GM12892 (cell line): Measurements from ENCODE around the gene KRTAP10-9. TPM values are rescaled to one million over a fixed set of nuclear protein-coding genes. Genes with fewer than 3 reads are reported as not detected.
"Not testable (repeated sequence)": the region's sequence is repeated elsewhere in the genome, so short reads cannot be mapped to it uniquely, and the experiment has no call there.

ENCODE experiments used
- DNase-seq: peaks from one replicate; pipeline ENCODE4 v3.0.0; 2011; ENCODE audit not compliant: insufficient read length
- FAIRE-seq: peaks from 2 replicates; lab custom pipeline; 2011; peaks lifted over from hg19 to GRCh38; lab: Jason Lieb, UNC
- POLR2A ChIP-seq: IDR thresholded peaks from 2 replicates; pipeline ENCODE4 v1.6.1; 2011; ENCODE audit warnings: low read depth, low read length, control low read depth
- POLR2AphosphoS5 ChIP-seq: IDR thresholded peaks from 2 replicates; pipeline ENCODE4 v1.6.1; 2011; ENCODE audit warnings: low read depth, low read length, control low read depth
- TAF1 ChIP-seq: IDR thresholded peaks from 2 replicates; pipeline ENCODE4 v1.6.1; 2011; ENCODE audit warnings: low read depth, mild to moderate bottlenecking, control low read depth, low read length, borderline replicate concordance
- polyA plus RNA-seq: library from polyadenylated mRNA; unstranded; fragments of >200 nt; gene quantifications from one replicate; pipeline ENCODE4 v1.2.1, GENCODE V29; 2012; ENCODE audit warnings: missing spikeins, inconsistent platforms; ENCODE audit not compliant: missing spikeins

KRTAP10-9 gene
- not detected for polyA plus RNA-seq

- no peak for FAIRE-seq
- TF ChIP-seq POLR2A = no peak
- TF ChIP-seq TAF1 = no peak
- no peak for TF ChIP-seq POLR2AphosphoS5
- no peak for DNase-seq
Observed at GRCh38 chr21:44626673-44627143, at the start of gene KRTAP10-9. Gene KRTAP10-9 (plus strand): TSS chr21:44627093. CDS start chr21:44627172, 79 bp downstream.

GRCh38 chr21:44578371-44579055 lies 48.4 kb upstream of the KRTAP10-9 start:
- FAIRE-seq (no peak), DNase-seq (no peak)
- TF ChIP-seq POLR2AphosphoS5 (no peak), POLR2A (no peak), TAF1 (no peak)

GRCh38 chr21:44579056-44579832 lies 47.6 kb upstream of the KRTAP10-9 start:
- TF ChIP-seq POLR2A (no peak), TAF1 (no peak), POLR2AphosphoS5 (no peak)
- FAIRE-seq = no peak
- no peak for DNase-seq

GRCh38 chr21:44579833-44580144 lies 47.1 kb upstream of the KRTAP10-9 start:
- TF ChIP-seq POLR2AphosphoS5 (no peak), TAF1 (no peak), POLR2A (no peak)
- DNase-seq (no peak), FAIRE-seq (no peak)

- FAIRE-seq, DNase-seq: not testable (repeated sequence)
Observed at GRCh38 chr21:44580231-44580821, 46.6 kb upstream of the KRTAP10-9 start, which contains the start of gene KRTAP10-5. Gene KRTAP10-5 (minus strand): TSS chr21:44580604. CDS start chr21:44580578, 26 bp downstream.

GRCh38 chr21:44581158-44581557 lies 45.7 kb upstream of the KRTAP10-9 start:
- FAIRE-seq = no peak
- TF ChIP-seq TAF1 (no peak), POLR2AphosphoS5 (no peak), POLR2A (no peak)
- no peak for DNase-seq

GRCh38 chr21:44582055-44582454 lies 44.8 kb upstream of the KRTAP10-9 start:
- FAIRE-seq (no peak), DNase-seq (no peak)
- TF ChIP-seq POLR2AphosphoS5 = no peak
- no peak for TF ChIP-seq POLR2A
- TF ChIP-seq TAF1 = no peak

GRCh38 chr21:44583089-44583799 lies 43.6 kb upstream of the KRTAP10-9 start:
- TF ChIP-seq POLR2AphosphoS5 (no peak), POLR2A (no peak), TAF1 (no peak)
- DNase-seq = no peak
- no peak for FAIRE-seq

- TF ChIP-seq POLR2A = no peak
- DNase-seq (no peak), FAIRE-seq (no peak)
Observed at GRCh38 chr21:44583800-44584147, 43.1 kb upstream of the KRTAP10-9 start.

GRCh38 chr21:44585892-44586291 lies 41.0 kb upstream of the KRTAP10-9 start:
- FAIRE-seq (no peak), DNase-seq (no peak)
- TF ChIP-seq POLR2A = no peak
- TF ChIP-seq TAF1 = no peak
- TF ChIP-seq POLR2AphosphoS5 = no peak

- FAIRE-seq (no peak), DNase-seq (no peak)
- no peak for TF ChIP-seq POLR2A
- TF ChIP-seq TAF1 = no peak
- no peak for TF ChIP-seq POLR2AphosphoS5
Observed at GRCh38 chr21:44589094-44589493, 37.8 kb upstream of the KRTAP10-9 start.
